HEK293 (cell line): Measurements from ENCODE around the gene PROCA1.

Experiments used
- ELK4 ChIP-seq: IDR thresholded peaks from 2 replicates; pipeline ENCODE4 v1.6.1; 2011; ENCODE audit warnings: mild to moderate bottlenecking, low read depth, low read length, borderline replicate concordance
- GFI1B ChIP-seq: fragments of 450-650 bp; formaldehyde crosslinking; IDR thresholded peaks from 2 replicates; pipeline ENCODE4 v1.5.1; 2016; ENCODE audit warnings: missing biosample characterization, missing genetic modification characterization
- HOXD13 ChIP-seq: sonication (generic); formaldehyde crosslinking; IDR thresholded peaks from 2 replicates; pipeline ENCODE4 v1.8.0; 2022; ENCODE audit warnings: missing genetic modification reagents, borderline replicate concordance
- KLF10 ChIP-seq: fragments of 450-650 bp; IDR thresholded peaks from 2 replicates; pipeline ENCODE4 v1.5.1; 2018; ENCODE audit warnings: missing biosample characterization, mild to moderate bottlenecking, missing genetic modification characterization
- ZNF146 ChIP-seq: fragments of 450-650 bp; formaldehyde crosslinking; IDR thresholded peaks from 2 replicates; pipeline ENCODE4 v1.5.1; 2016; ENCODE audit warnings: missing biosample characterization, missing genetic modification characterization
- ZNF175 ChIP-seq: fragments of 450-650 bp; formaldehyde crosslinking; IDR thresholded peaks from 2 replicates; pipeline ENCODE4 v1.5.1; 2016; ENCODE audit warnings: missing biosample characterization, missing genetic modification characterization
- ZNF184 ChIP-seq: fragments of 450-650 bp; IDR thresholded peaks from 2 replicates; pipeline ENCODE4 v1.5.1; 2018; ENCODE audit warnings: missing biosample characterization, mild to moderate bottlenecking, missing genetic modification characterization
- ZNF24 ChIP-seq: fragments of 450-650 bp; formaldehyde crosslinking; IDR thresholded peaks from 2 replicates; pipeline ENCODE4 v1.5.1; 2016; ENCODE audit warnings: missing biosample characterization, missing genetic modification characterization
- ZNF394 ChIP-seq: fragments of 450-650 bp; formaldehyde crosslinking; IDR thresholded peaks from 2 replicates; pipeline ENCODE4 v1.5.1; 2016; ENCODE audit warnings: missing biosample characterization, missing genetic modification characterization, mild to moderate bottlenecking, moderate library complexity, borderline replicate concordance
- ZNF530 ChIP-seq: fragments of 450-650 bp; formaldehyde crosslinking; IDR thresholded peaks from 2 replicates; pipeline ENCODE4 v1.5.1; 2016; ENCODE audit warnings: low read depth, missing biosample characterization, missing genetic modification characterization
- ZNF707 ChIP-seq: fragments of 450-650 bp; formaldehyde crosslinking; IDR thresholded peaks from 2 replicates; pipeline ENCODE4 v1.5.1; 2016; ENCODE audit warnings: missing biosample characterization, missing genetic modification characterization
- ZNF792 ChIP-seq: fragments of 450-650 bp; formaldehyde crosslinking; IDR thresholded peaks from 2 replicates; pipeline ENCODE4 v1.5.1; 2016; ENCODE audit warnings: missing biosample characterization, missing genetic modification characterization
- TF ChIP-seq, protein P1 (sequence below): fragments of 450-650 bp; formaldehyde crosslinking; IDR thresholded peaks from 2 replicates; pipeline ENCODE4 v1.5.1; 2016; ENCODE audit warnings: missing biosample characterization, missing genetic modification characterization
- TF ChIP-seq, protein P2 (sequence below): fragments of 450-650 bp; formaldehyde crosslinking; IDR thresholded peaks from 2 replicates; pipeline ENCODE4 v1.5.1; 2016; ENCODE audit warnings: missing biosample characterization, missing genetic modification characterization

GRCh38 chr17:28712705-28713415 lies 1.2 kb upstream of the PROCA1 start:
- TF ChIP-seq ZNF175 (tag by site-specific recombination) = no peak
- TF ChIP-seq, protein P1, sequence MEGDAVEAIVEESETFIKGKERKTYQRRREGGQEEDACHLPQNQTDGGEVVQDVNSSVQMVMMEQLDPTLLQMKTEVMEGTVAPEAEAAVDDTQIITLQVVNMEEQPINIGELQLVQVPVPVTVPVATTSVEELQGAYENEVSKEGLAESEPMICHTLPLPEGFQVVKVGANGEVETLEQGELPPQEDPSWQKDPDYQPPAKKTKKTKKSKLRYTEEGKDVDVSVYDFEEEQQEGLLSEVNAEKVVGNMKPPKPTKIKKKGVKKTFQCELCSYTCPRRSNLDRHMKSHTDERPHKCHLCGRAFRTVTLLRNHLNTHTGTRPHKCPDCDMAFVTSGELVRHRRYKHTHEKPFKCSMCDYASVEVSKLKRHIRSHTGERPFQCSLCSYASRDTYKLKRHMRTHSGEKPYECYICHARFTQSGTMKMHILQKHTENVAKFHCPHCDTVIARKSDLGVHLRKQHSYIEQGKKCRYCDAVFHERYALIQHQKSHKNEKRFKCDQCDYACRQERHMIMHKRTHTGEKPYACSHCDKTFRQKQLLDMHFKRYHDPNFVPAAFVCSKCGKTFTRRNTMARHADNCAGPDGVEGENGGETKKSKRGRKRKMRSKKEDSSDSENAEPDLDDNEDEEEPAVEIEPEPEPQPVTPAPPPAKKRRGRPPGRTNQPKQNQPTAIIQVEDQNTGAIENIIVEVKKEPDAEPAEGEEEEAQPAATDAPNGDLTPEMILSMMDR (tag by site-specific recombination) = no peak
- TF ChIP-seq ZNF146 (tag by site-specific recombination) = no peak
- TF ChIP-seq KLF10 (tag by site-specific recombination) = no peak
- TF ChIP-seq ZNF792 (tag by site-specific recombination) = no peak
- no peak for TF ChIP-seq ELK4
- no peak for TF ChIP-seq ZNF184 (tag by site-specific recombination)
- no peak for TF ChIP-seq ZNF707 (tag by site-specific recombination)
- TF ChIP-seq ZNF394 (tag by site-specific recombination) = no peak
- TF ChIP-seq GFI1B (tag by site-specific recombination) = no peak
- TF ChIP-seq ZNF24 (tag by site-specific recombination) = no peak
- TF ChIP-seq, protein P2, sequence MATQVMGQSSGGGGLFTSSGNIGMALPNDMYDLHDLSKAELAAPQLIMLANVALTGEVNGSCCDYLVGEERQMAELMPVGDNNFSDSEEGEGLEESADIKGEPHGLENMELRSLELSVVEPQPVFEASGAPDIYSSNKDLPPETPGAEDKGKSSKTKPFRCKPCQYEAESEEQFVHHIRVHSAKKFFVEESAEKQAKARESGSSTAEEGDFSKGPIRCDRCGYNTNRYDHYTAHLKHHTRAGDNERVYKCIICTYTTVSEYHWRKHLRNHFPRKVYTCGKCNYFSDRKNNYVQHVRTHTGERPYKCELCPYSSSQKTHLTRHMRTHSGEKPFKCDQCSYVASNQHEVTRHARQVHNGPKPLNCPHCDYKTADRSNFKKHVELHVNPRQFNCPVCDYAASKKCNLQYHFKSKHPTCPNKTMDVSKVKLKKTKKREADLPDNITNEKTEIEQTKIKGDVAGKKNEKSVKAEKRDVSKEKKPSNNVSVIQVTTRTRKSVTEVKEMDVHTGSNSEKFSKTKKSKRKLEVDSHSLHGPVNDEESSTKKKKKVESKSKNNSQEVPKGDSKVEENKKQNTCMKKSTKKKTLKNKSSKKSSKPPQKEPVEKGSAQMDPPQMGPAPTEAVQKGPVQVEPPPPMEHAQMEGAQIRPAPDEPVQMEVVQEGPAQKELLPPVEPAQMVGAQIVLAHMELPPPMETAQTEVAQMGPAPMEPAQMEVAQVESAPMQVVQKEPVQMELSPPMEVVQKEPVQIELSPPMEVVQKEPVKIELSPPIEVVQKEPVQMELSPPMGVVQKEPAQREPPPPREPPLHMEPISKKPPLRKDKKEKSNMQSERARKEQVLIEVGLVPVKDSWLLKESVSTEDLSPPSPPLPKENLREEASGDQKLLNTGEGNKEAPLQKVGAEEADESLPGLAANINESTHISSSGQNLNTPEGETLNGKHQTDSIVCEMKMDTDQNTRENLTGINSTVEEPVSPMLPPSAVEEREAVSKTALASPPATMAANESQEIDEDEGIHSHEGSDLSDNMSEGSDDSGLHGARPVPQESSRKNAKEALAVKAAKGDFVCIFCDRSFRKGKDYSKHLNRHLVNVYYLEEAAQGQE = no peak
- no peak for TF ChIP-seq HOXD13 (CRISPR knock-in tag)
- TF ChIP-seq ZNF530 (tag by site-specific recombination) = no peak
